Stimulated activated CD8-positive, alpha-beta memory T cell treated with anti-CD3 and anti-CD28 coated beads, Interleukin-15, amount 100 ng/mL, for 4 hours (primary cell): ENCODE measurements around the gene LIMS3.
"Not testable (repeated sequence)": the region's sequence is repeated elsewhere in the genome, so short reads cannot be mapped to it uniquely, and the experiment has no call there.

Source experiments
- DNase-seq, 2 donors: peaks; one replicate each; pipeline ENCODE4 v3.0.0-alpha.2; 2020; ENCODE audit warnings: low read depth in 2 of 2

Gene LIMS3

DNA sequence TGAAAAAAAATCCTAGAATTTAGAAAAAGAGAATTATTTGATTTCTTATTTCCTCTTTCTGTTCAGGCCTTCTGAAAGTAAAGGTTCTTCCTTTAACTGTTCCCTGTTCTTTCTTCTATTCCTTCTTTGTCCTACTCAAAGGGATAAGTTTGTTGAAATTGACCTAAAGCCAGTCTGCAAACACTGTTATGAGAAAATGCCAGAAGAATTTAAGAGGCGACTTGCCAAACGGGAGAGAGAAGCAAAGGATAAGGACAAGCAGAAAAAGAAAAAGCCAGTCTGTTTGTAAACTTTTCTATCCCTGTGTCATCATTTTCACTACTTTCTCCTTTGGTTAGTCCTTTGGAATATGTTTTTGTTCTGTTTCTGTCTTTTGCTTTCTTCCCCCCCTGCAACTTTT lies 26.0 kb downstream of the LIMS3 start:
- not testable (repeated sequence) for DNase-seq

DNA sequence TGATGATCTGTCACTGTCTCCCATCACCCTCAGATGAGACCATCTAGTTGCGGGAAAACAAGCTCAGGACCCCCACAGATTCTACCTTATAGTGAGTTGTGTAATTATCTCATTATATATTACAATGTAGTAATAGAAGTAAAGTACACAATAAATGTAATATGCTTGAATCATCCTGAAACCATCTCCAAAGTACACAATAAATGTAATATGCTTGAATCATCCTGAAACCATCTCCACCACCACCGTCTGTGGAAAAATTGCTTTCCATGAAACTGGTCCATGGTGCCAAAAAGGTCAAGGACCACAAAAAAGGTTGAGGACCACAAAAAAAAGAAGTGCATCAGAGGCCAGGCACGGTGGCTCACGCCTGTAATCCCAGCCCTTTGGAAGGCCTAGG lies 29.3 kb downstream of the LIMS3 start:
- not testable (repeated sequence) for DNase-seq

DNA sequence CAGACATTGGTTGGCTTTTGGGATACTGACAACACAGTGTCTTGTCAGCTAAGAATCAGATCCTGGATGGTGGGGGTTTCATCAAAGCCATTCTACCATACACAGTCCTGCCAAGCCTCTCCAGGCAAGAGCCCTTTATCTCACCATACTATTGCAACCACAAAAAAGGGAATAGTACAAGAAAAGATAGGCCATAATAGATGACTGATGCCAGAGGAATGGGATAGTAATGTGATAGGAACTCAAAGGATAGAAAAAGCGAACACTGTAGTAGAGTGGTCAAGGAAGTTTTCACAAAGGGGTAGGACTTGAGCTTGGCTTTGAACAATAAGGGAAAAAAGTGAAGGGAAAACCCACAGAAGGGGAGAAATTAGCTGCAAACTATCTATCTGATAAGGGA lies 30.7 kb downstream of the LIMS3 start:
- not testable (repeated sequence) for DNase-seq

DNA sequence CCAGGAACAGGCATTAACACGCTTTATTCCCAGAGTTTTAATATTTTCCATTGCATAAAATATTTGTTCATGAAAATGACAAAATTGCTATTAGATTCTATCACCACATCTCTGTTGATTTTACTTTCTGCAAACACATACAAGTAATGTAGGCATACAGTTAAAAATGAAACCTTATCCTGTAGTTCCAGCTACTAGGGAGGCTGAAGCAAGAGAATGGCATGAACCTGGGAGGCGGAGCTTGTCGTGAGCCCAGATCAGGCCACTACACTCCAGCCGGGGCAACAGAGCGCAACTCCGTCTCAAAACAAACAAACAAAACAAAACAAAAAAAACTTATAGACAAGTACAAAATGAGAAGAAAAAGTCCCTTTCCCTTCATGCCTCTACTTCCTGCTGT lies 38.0 kb downstream of the LIMS3 start:
- DNase-seq: not testable (repeated sequence)

DNA sequence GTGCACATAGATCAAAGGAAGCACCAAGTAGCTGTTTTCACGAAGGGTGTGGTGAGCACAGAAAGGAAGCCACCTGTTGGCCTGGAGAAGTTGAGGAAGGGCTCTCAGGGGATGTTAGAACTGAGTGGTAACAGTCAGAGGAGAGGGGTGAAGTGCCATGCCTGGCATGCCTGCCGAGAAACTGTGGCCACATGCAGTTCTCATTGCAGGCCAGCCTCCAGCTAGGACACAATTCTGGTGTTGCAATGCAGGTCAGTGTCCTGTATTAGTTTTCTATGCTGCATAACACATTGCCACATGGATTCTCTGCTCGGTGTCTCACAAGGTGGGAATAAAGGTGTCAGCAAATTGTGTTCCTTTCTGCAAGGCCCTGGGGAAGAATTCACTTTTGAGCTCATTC lies 46.9 kb downstream of the LIMS3 start:
- not testable (repeated sequence) for DNase-seq

DNA sequence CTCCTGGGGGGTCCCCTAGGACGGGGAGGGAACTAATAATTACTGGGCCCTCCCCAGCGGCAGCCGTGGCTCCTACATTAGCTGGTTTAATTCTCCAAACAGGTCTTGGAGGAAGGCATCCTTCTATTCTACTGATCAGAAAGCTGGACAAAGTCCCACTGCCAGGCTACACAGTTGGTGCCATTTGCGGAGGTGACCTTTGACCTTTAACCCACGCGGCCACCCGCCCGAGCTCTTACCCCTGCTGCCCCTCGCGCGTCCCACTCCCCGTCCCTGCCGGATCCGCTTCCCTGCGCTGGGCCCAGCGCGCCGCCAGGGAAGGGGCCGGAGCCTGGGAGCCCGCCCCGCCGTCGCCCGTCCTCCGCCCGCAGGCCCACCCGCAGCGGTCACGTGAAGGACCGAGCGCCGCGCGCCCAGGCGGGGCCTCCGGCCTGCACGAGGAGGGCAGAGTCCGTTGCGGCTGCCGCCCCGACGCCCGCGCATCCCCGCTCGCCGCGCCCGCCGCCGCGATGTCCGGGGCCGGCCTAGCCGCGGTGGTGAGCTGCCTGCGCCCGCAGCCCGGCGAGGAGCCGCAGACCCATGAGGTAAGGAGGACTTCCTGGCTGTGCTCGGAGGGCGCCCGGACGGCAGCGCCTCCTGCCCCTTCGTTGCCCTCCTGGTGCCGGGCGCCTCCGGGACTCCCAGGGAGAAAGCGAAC lies 48.9 kb downstream of the LIMS3 start:
- DNase-seq: not testable (repeated sequence)

DNA sequence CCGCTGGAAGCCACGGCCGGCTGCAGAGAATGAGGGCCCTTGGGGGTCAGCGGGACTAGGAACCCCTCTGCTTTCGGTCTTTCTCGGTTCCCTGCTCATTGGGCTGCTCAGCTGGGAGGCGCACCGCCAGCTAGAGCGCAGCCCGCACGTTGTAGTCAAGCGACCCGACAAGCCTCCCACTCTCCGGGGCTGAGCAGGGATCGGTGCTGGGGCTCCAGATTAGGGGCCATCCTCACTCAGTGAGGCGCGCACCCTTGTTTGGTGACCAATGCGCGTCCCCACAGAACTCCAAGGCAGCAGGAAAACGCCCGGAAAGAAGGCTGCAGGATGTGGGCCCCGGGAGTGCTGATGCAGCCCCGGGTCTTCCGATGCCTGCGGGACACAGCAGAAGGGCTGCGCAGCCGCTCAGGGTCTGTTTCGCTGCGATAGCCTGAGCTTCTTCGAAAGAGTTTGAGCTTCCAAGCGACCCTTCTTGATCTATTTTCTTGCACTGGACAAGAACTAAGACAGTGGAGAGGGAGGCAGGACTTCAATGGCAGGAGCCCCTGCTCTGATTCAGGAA lies 49.6 kb downstream of the LIMS3 start:
- not testable (repeated sequence) for DNase-seq

DNA sequence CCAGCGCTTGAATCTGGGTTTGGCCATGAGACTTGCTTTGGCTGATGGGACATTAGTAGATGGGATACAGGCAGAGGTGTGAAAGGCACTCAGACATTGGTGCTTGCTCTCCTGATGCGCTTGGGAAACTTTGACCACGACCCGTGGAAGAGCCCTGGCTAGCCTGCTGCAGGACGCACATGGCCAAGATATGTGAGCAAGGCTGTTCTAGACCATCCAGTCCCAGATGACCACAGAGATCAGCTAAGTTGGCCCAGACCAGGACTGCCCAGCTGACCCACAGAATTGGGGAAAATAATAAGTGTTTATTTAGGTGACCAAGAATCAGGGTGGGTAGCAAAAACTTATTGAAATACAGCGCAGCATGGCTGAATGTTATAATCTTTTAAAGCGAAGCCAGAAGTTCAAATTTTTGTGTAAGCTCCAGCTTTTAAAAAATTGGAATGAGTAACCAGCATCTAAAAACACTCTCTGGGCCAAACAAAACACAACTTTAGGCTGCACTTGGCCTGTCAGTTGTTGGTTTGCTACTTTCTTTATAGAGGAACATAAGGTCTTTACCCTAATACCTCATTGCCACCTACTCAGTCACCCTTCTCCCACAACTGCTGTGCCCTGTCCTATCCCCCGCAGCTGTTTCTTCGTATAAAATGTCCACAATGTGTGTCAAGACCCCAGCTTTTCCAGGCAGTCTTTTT lies 51.8 kb downstream of the LIMS3 start:
- not testable (repeated sequence) for DNase-seq

DNA sequence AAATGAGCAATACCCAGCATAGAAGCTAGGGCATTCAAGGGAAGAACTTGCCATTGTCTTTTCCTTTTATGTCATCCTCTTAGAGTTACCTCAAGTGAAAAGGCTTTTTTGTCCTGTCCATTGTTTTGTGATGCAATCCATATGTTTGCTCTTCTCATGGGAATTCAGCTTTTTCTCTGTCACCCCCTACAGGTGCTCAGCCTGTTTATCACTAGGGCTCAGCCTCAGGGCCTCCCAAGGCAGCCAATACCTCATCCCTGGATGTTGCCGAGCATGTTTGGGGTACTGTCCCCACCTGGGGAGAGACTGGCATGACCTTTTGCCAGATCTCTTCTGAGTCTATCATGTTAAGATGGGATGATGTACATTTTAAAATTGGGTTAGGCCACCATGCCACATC lies 65.5 kb downstream of the LIMS3 start:
- DNase-seq: not testable (repeated sequence)

DNA sequence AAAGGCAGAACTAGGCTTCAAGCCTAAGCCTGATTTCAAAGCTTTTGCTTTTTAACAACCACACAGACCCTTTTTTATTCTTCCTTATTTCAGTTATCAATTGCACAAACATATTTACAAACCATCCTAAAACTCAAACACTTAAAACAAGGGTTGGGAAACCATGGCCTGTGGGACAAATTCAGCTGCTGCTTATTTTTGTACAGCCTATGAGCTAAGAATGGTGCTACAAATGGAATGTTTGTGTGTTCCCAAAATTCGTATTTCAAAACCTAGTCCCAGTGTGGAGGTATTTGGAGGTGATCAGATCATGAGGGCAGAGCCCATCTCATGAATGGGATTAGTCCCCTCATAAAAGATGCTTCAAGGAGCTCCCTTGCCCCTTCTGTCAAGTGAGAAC lies 67.0 kb downstream of the LIMS3 start:
- not testable (repeated sequence) for DNase-seq

DNA sequence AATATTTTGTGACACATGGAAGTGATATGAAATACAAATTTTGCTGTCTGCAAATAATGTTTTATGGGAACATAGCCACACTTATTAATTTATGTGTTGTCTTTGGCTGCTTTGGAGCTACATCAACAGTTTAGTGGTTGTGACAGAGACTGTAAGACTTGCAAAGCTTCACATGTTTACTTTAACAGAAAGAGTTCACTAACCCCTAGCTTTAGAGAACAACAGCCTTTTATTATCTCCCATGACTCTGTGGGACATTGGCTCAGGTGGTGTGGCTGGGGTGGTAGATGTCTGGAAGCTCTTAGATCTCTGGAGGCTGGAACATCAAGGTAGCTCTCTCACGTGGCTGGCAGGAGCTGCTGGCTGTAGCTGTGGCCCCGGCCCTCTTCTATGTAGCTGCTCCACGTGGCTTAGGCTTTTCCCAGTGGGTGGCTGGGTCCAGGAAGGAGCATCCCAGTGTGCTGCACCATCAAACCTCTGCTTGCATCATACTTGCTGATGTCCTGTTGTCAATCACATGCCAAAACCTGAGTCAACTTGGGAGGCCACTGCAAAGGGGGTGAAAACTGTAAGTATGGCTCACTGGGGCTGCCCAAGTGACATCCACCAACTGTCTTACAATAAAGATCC lies 67.7 kb downstream of the LIMS3 start:
- DNase-seq: not testable (repeated sequence)

DNA sequence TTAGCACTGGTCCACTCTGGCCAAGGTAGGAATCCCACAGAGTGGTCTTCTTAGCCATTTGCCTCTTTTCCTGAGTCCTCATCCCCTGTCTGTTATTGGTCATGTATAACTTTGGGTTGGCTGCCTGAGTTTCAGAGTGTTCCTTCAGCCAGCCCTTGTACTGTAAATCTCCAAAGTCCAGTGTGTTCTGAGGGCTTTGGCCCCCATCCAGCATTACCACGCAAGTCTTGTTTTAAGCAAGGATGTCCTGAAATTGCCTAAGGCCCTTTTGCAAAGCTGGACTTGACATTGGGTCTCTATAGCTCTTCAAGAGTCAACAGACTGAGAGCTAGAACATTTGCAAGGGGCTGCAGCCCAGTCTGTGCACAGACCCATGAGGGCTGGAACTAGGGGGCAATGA lies 68.4 kb downstream of the LIMS3 start:
- not testable (repeated sequence) for DNase-seq

DNA sequence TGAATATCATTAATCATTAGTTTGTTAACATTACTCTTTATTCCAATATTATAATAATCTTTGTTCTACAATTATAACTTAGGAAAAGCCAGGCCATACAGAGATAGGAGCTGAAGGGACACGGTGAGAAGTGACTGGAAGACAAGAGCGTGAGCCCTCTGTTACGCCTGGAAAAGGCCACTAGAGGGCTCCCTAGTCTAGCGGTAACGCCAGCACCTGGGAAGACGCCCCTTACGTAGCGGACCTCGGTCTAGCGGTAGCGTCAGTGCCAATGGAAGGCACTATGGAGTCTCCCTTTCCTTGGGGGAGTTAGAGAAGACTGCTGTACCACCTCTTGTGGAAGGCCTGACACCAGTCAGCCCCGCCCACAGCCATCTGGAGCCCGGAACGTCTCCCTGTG lies 71.4 kb downstream of the LIMS3 start:
- DNase-seq: not testable (repeated sequence)

DNA sequence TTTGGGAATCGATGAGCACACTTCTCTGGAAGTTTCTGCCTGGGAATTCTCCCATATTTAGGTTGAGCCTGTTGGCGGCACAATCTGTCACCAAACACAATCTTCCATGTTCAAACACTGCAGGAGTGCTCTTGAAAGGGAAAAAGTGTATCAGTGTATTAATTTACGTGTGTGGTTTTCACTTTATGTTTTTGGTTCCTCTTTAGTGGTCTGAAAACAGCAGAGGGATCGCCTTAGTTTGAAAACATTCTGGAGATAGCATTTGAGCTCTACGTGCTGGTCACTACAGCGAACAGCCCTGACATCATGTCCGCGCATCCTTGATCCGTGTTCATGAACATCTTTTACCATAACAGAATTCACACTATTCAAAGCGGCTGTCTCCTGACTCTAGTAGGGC lies 73.2 kb downstream of the LIMS3 start:
- DNase-seq: not testable (repeated sequence)
